GM23338 (cell line): ENCODE measurements around the gene MED27. TPM values are rescaled to one million over a fixed set of nuclear protein-coding genes. Genes with fewer than 3 reads are reported as not detected.
A peak's percentile ranks its signal among the peaks of the same experiment; 100 is the strongest.

ENCODE experiments used
- ATAC-seq: fragments of 200-7000 bp; cut with Tn5 transposase; 3 replicates; pipeline ENCODE4 v1.9.1; 2020
- DNase-seq: peaks from one replicate; pipeline ENCODE4 v3.0.0-alpha.2; 2015; ENCODE audit warnings: low spot score
- H2AFZ ChIP-seq: fragments of 200-600 bp; sonication (generic); 2 replicates; pipeline ENCODE4 v1.8.0; 2016; ENCODE audit warnings: antibody characterized with exemption, mild to moderate bottlenecking, moderate library complexity
- H3F3A ChIP-seq: fragments of 200-600 bp; sonication (generic); replicated peaks from 2 replicates; pipeline ENCODE4 v1.8.0; 2017; ENCODE audit warnings: antibody characterized with exemption, mixed run types, low read depth
- H3K27ac ChIP-seq: fragments of 200-600 bp; sonication (generic); 2 replicates; pipeline ENCODE4 v1.6.1; 2016; ENCODE audit warnings: low read depth
- H3K27me3 ChIP-seq: fragments of 200-600 bp; sonication (generic); 2 replicates; pipeline ENCODE4 v1.8.0; 2016; ENCODE audit warnings: mild to moderate bottlenecking, mixed run types, moderate library complexity; ENCODE audit not compliant: insufficient read depth
- H3K36me3 ChIP-seq: fragments of 200-600 bp; sonication (generic); 2 replicates; pipeline ENCODE4 v1.8.0; 2016; ENCODE audit warnings: mild to moderate bottlenecking; ENCODE audit not compliant: insufficient read depth
- H3K4me1 ChIP-seq: fragments of 200-600 bp; sonication (generic); 2 replicates; pipeline ENCODE4 v1.8.0; 2016; ENCODE audit warnings: mild to moderate bottlenecking, moderate library complexity; ENCODE audit not compliant: insufficient read depth
- H3K4me2 ChIP-seq: fragments of 200-600 bp; sonication (generic); 2 replicates; pipeline ENCODE4 v1.7.1; 2017; ENCODE audit warnings: mixed run types
- H3K4me3 ChIP-seq: fragments of 200-600 bp; sonication (generic); 2 replicates; pipeline ENCODE4 v1.6.1; 2016; ENCODE audit warnings: mixed run types
- H3K79me2 ChIP-seq: fragments of 200-600 bp; sonication (generic); replicated peaks from 2 replicates; pipeline ENCODE4 v1.8.0; 2017; ENCODE audit warnings: mild to moderate bottlenecking; ENCODE audit not compliant: insufficient read depth
- H3K9me2 ChIP-seq: fragments of 200-600 bp; sonication (generic); 2 replicates; pipeline ENCODE4 v1.8.0; 2017; ENCODE audit not compliant: insufficient read depth
- H4K20me1 ChIP-seq: fragments of 200-600 bp; sonication (generic); replicated peaks from 2 replicates; pipeline ENCODE4 v1.8.0; 2017; ENCODE audit warnings: mild to moderate bottlenecking; ENCODE audit not compliant: insufficient read depth
- H3K27ac Mint-ChIP-seq: 2 replicates; pipeline ENCODE4 v1.8.0; 2020; ENCODE audit warnings: inconsistent platforms, mild to moderate bottlenecking, moderate library complexity, mixed read lengths
- H3K27me3 Mint-ChIP-seq: 3 replicates; pipeline ENCODE4 v1.8.0; 2022; ENCODE audit warnings: low read depth, mild to moderate bottlenecking, moderate library complexity, mixed read lengths, inconsistent platforms; ENCODE audit not compliant: insufficient read depth, poor library complexity
- H3K36me3 Mint-ChIP-seq: 3 replicates; pipeline ENCODE4 v1.8.0; 2021; ENCODE audit warnings: low read depth, mild to moderate bottlenecking, inconsistent platforms, moderate library complexity, mixed read lengths
- H3K4me1 Mint-ChIP-seq: 3 replicates; pipeline ENCODE4 v1.8.0; 2020; ENCODE audit warnings: mild to moderate bottlenecking, inconsistent platforms, mixed read lengths
- H3K4me3 Mint-ChIP-seq: 3 replicates; pipeline ENCODE4 v1.8.0; 2021; ENCODE audit warnings: moderate library complexity, mild to moderate bottlenecking, inconsistent platforms, mixed read lengths
- H3K9me3 Mint-ChIP-seq: 3 replicates; pipeline ENCODE4 v1.8.0; 2020; ENCODE audit warnings: moderate library complexity, mild to moderate bottlenecking, inconsistent platforms, mixed read lengths
- CREB1 ChIP-seq: fragments of 250-450 bp; sonication (Bioruptor Pico); IDR thresholded peaks from 2 replicates; pipeline ENCODE4 v1.5.0; 2020; ENCODE audit warnings: low read depth, mild to moderate bottlenecking, moderate library complexity
- CTCF ChIP-seq, 2 experiments: fragments of 200-600 bp in 1 of 2; sonication (generic) in 1 of 2; conservative IDR thresholded peaks; 2 replicates each; pipeline versions ENCODE4 v1.5.1 to v1.6.1; 2016 to 2017; ENCODE audit warnings: antibody characterized with exemption in 2 of 2, low read depth in 2 of 2, mild to moderate bottlenecking in 2 of 2, moderate library complexity in 1 of 2
- EZH2 ChIP-seq: fragments of 200-600 bp; sonication (generic); IDR thresholded peaks from one replicate; pipeline ENCODE4 v1.8.0; 2017; ENCODE audit warnings: antibody characterized with exemption, mild to moderate bottlenecking, low read depth; ENCODE audit not compliant: unreplicated experiment
- EZH2phosphoT487 ChIP-seq: fragments of 200-600 bp; sonication (generic); IDR thresholded peaks from one replicate; pipeline ENCODE4 v1.8.1; 2018; ENCODE audit warnings: antibody characterized with exemption; ENCODE audit not compliant: unreplicated experiment
- JUNB ChIP-seq: IDR thresholded peaks from one replicate; pipeline ENCODE4 v1.6.1; 2016; ENCODE audit warnings: antibody characterized with exemption; ENCODE audit not compliant: unreplicated experiment
- NANOG ChIP-seq: IDR thresholded peaks from 2 replicates; pipeline ENCODE4 v1.6.1; 2016; ENCODE audit warnings: antibody characterized with exemption, borderline replicate concordance
- POLR2AphosphoS5 ChIP-seq: IDR thresholded peaks from 2 replicates; pipeline ENCODE4 v1.6.1; 2016; ENCODE audit warnings: antibody characterized with exemption, low read depth
- REST ChIP-seq: IDR thresholded peaks from one replicate; pipeline ENCODE4 v1.6.1; 2018; ENCODE audit warnings: antibody characterized with exemption; ENCODE audit not compliant: unreplicated experiment
- STAT1 ChIP-seq: IDR thresholded peaks from one replicate; pipeline ENCODE4 v1.6.1; 2016; ENCODE audit warnings: antibody characterized with exemption; ENCODE audit not compliant: unreplicated experiment
- ZNF114 ChIP-seq: fragments of 250-450 bp; sonication (Bioruptor Pico); IDR thresholded peaks from 2 replicates; pipeline ENCODE4 v1.5.0; 2020; ENCODE audit warnings: mild to moderate bottlenecking, moderate library complexity
- ZNF331 ChIP-seq: fragments of 250-450 bp; sonication (Bioruptor Pico); IDR thresholded peaks from 2 replicates; pipeline ENCODE4 v1.5.0; 2020; ENCODE audit warnings: low read depth, mild to moderate bottlenecking, moderate library complexity
- polyA plus RNA-seq: library from polyadenylated mRNA; unstranded; fragments of >200 nt; fragmentation: Nextera tagmentation; extraction: Ambion mirVana; gene quantifications from 2 replicates; pipeline ENCODE4 v1.2.1, GENCODE V29; 2016
- total RNA-seq: library from RNA; depleted of rRNA; stranded (reverse); fragments of >200 nt; shearing (Covaris generic); gene quantifications from 2 replicates; pipeline ENCODE4 v1.2.3, GENCODE V29; 2014

Gene MED27
- total and polyA plus RNA-seq, 2 experiments from 2014 or later, result 30.6 to 35.0 TPM

- H2AFZ ChIP-seq, result no peak overlapping the region
- TF ChIP-seq NANOG, result no peak
- no peak for TF ChIP-seq ZNF114 (CRISPR knock-in tag)
- no peak for TF ChIP-seq JUNB
- no peak for TF ChIP-seq CREB1 (CRISPR knock-in tag)
- TF ChIP-seq POLR2AphosphoS5, result no peak
- DNase-seq, result no peak
- no peak for ATAC-seq
- Mint-ChIP-seq H3K27me3 (no peaks in the 10 kb centered on the region), H3K4me3 (no peak overlapping the region), H3K27ac (no peak overlapping the region; the same call in 1 of the 2 replicates), H3K4me1 (peaks cover 25% of the 10 kb centered on the region), H3K9me3 (no peaks in the 10 kb centered on the region), H3K36me3 (peaks cover 9% of the 10 kb centered on the region)
- no peaks in the 10 kb centered on the region for H3K27me3 ChIP-seq
- H3F3A ChIP-seq, result no peaks in the 10 kb centered on the region
- peaks cover 7% of the 10 kb centered on the region; the same call in 1 of the 2 replicates for H3K79me2 ChIP-seq
- peaks cover 6% of the 10 kb centered on the region; the same call in 1 of the 2 replicates for H3K4me1 ChIP-seq
- no peaks in the 10 kb centered on the region for H3K9me2 ChIP-seq
- no peak overlapping the region for H3K4me2 ChIP-seq
- no peak overlapping the region for H3K4me3 ChIP-seq
- peaks cover 16% of the 10 kb centered on the region for H4K20me1 ChIP-seq
- no peak overlapping the region for H3K27ac ChIP-seq
- H3K36me3 ChIP-seq, result no peaks in the 10 kb centered on the region
Measured at GRCh38 chr9:131994364-131995125, 85.1 kb downstream of the MED27 start.

GRCh38 chr9:131992906-131993657 lies 86.6 kb downstream of the MED27 start:
- H3K27ac ChIP-seq, result no peak overlapping the region
- H3K9me3 Mint-ChIP-seq, result no peaks in the 10 kb centered on the region
- no peak for DNase-seq
- H4K20me1 ChIP-seq, result peaks cover 19% of the 10 kb centered on the region
- H3K27me3 Mint-ChIP-seq, result no peaks in the 10 kb centered on the region
- no peak overlapping the region; the same call in 1 of the 2 replicates for H3K27ac Mint-ChIP-seq
- H3K27me3 ChIP-seq, result no peaks in the 10 kb centered on the region
- H3K4me2 ChIP-seq, result no peak overlapping the region
- H3K79me2 ChIP-seq, result 0 out of 2 replicates have a peak, but pooled peaks cover 5% of the 10 kb centered on the region
- no peak overlapping the region for H3K4me3 Mint-ChIP-seq
- H3K4me3 ChIP-seq, result no peak overlapping the region
- H3K9me2 ChIP-seq, result no peaks in the 10 kb centered on the region
- H3F3A ChIP-seq, result no peaks in the 10 kb centered on the region
- peaks cover 13% of the 10 kb centered on the region; the same call in 1 of the 2 replicates for H3K4me1 ChIP-seq
- ATAC-seq, result peak; percentile 87
- H2AFZ ChIP-seq, result no peak overlapping the region
- H3K4me1 Mint-ChIP-seq, result peaks cover 25% of the 10 kb centered on the region; the same call in 2 of the 3 replicates
- H3K36me3 Mint-ChIP-seq, result peaks cover 9% of the 10 kb centered on the region
- no peaks in the 10 kb centered on the region for H3K36me3 ChIP-seq
- no peak for TF ChIP-seq CTCF (conservative IDR thresholded peaks at IDR 0.05; ENCODE audit: low read depth in 2 of 2)
- no peak for TF ChIP-seq EZH2phosphoT487
- no peak for TF ChIP-seq STAT1
- no peak for TF ChIP-seq EZH2
- no peak for TF ChIP-seq NANOG
- no peak for TF ChIP-seq REST
- no peak for TF ChIP-seq CREB1 (CRISPR knock-in tag)
- no peak for TF ChIP-seq ZNF114 (CRISPR knock-in tag)
- no peak for TF ChIP-seq ZNF331 (CRISPR knock-in tag)
